ENCODE measurements around the gene CSNK1D.

CSNK1D gene

GRCh38 chr17:82202981-82203380 is 70.5 kb downstream of the CSNK1D start:
- POLR2A ChIA-PET, result no interaction called here
- TF ChIP-seq CTCF (IDR thresholded peaks at IDR 0.05; ENCODE audit: insufficient read depth, low read length, missing control alignments), result no peak
- H3K4me3 ChIP-seq (ENCODE audit: low read depth, low read length), result no peak overlapping the region
- no peak for DNase-seq (ENCODE audit: low read depth, low spot score)
- CTCF ChIA-PET, result interaction anchor here (1.3 to 5.2 kb wide), 2 partner anchors 37 to 173 kb away, joined by 4 to 95 read pairs; no protein-coding TSS in a partner anchor

GRCh38 chr17:82201498-82201910 is 72.0 kb downstream of the CSNK1D start:
- no peak for DNase-seq (ENCODE audit: low read depth, low spot score)
- TF ChIP-seq CTCF (IDR thresholded peaks at IDR 0.05; ENCODE audit: insufficient read depth, low read length, missing control alignments), result no peak
- POLR2A ChIA-PET, result interaction anchor here (0.7 to 2.4 kb wide), 3 partner anchors 10 to 42 kb away, joined by 6 to 9 read pairs (median 6); partner anchors contain the start of gene SLC16A3
- CTCF ChIA-PET, result interaction anchor here (1.1 kb wide), 1 partner anchor 40 kb away, joined by 4 read pairs; no protein-coding TSS in a partner anchor
- H3K4me3 ChIP-seq (ENCODE audit: low read depth, low read length), result no peak overlapping the region

- CTCF ChIA-PET, result interaction anchor here (0.6 to 1.1 kb wide), 2 partner anchors 40 to 131 kb away, joined by 3 to 4 read pairs; no protein-coding TSS in a partner anchor
- POLR2A ChIA-PET, result interaction anchor here (0.7 to 2.4 kb wide), 4 partner anchors 11 to 968 kb away, joined by 3 to 9 read pairs (median 6); partner anchors contain the start of gene SLC16A3
- no peak for DNase-seq (ENCODE audit: low read depth, low spot score)
- TF ChIP-seq CTCF (IDR thresholded peaks at IDR 0.05; ENCODE audit: insufficient read depth, low read length, missing control alignments), result no peak
- no peak overlapping the region for H3K4me3 ChIP-seq (ENCODE audit: low read depth, low read length)
Observed at GRCh38 chr17:82200743-82201497, 72.6 kb downstream of the CSNK1D start.

GRCh38 chr17:82200135-82200534 is 73.4 kb downstream of the CSNK1D start:
- CTCF ChIA-PET, result interaction anchor here (0.8 to 0.9 kb wide), 2 partner anchors 170 to 171 kb away, joined by 3 to 4 read pairs; no protein-coding TSS in a partner anchor
- TF ChIP-seq CTCF (IDR thresholded peaks at IDR 0.05; ENCODE audit: insufficient read depth, low read length, missing control alignments), result no peak
- no peak for DNase-seq (ENCODE audit: low read depth, low spot score)
- H3K4me3 ChIP-seq (ENCODE audit: low read depth, low read length), result no peak overlapping the region
- POLR2A ChIA-PET, result interaction anchor here (0.7 to 2.4 kb wide), 3 partner anchors 29 to 969 kb away, joined by 3 to 9 read pairs (median 6); partner anchors contain the start of gene SLC16A3

GRCh38 chr17:82199496-82199895 is 74.0 kb downstream of the CSNK1D start:
- ChIA-PET POLR2A (interaction anchor here (2.4 kb wide), 1 partner anchor 30 kb away, joined by 9 read pairs; the partner anchor contains the start of gene SLC16A3), CTCF (interaction anchor here (0.8 to 1.0 kb wide), 3 partner anchors 12 to 170 kb away, joined by 3 to 5 read pairs (median 4); no protein-coding TSS in a partner anchor)
- no peak overlapping the region for H3K4me3 ChIP-seq (ENCODE audit: low read depth, low read length)
- no peak for TF ChIP-seq CTCF (IDR thresholded peaks at IDR 0.05; ENCODE audit: insufficient read depth, low read length, missing control alignments)
- no peak for DNase-seq (ENCODE audit: low read depth, low spot score)

- DNase-seq (ENCODE audit: low read depth, low spot score), result no peak
- ChIA-PET CTCF (no interaction called here), POLR2A (interaction anchor here (1.4 kb wide), 1 partner anchor 31 kb away, joined by 3 read pairs; the partner anchor contains the start of gene SLC16A3)
- H3K4me3 ChIP-seq (ENCODE audit: low read depth, low read length), result no peak overlapping the region
- no peak for TF ChIP-seq CTCF (IDR thresholded peaks at IDR 0.05; ENCODE audit: insufficient read depth, low read length, missing control alignments)
Observed at GRCh38 chr17:82198092-82198491, 75.4 kb downstream of the CSNK1D start.
